Measurements from ENCODE around the gene MRPL49.

MRPL49 gene

DNA sequence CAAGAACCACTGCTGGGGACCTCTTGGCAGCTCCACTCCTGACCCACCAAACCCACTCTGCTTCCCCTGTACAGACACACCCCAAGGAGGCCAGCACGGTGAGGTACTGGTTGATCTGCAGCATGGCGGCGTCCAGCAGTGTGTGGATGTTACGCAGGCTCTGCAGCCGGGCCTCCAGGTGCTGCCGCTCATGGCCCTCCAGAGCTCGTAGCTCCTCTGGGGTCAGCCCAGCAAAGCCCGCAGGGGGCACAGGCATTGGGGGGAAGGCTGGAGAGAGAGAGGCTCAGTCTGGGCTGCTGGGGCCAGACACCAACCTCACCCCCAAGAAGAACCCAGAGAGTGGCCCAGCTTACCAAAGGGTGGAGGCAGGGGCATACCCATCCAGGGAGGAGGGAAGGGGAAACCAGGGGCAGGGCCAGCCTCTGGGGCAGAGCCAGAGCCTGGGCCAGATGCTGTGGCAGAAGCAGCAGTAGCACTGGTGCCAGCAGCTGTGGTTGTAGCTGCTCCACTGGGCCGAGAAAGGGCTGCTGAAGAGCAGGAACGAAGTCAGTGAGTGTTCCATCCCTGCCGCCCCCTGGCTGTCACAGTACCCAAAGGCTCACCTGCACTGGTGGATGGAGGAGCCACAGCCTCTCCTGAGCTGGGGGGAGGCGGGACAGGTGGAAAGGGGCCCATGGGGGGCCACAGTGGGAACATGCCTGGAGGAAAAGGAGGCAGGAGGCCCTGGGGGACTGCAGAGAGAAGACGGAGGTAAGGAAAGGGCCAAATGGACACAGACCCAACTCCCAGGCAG, 7.7 kb downstream of the MRPL49 start:
- no peaks in the 10 kb centered on the region for H3K27me3 ChIP-seq (replicated peaks in 2 of 5; ENCODE audit: control insufficient read depth in 4 of 5, insufficient read depth in 5 of 5, low read length in 4 of 5)
- peaks cover 11 to 79% (median 58%) of the 10 kb centered on the region in 4 experiments for H3K36me3 ChIP-seq (ENCODE audit: control insufficient read depth in 4 of 4, insufficient read depth in 4 of 4, low read length in 3 of 4)
- WGBS (ENCODE audit: insufficient coverage): 98% methylated on average over 10 of the region's 13 CpGs
- DNase-seq: no peak
- ChIA-PET CTCF (interaction anchor here (1.1 to 6.7 kb wide), 8 partner anchors 8 to 51 kb away, joined by 3 to 31 read pairs (median 8); partner anchors contain the start of genes CAPN1, FAU, MRPL49 and TM7SF2), POLR2A (interaction anchor here (0.6 kb wide), 1 partner anchor 775 kb away, joined by 5 read pairs; no protein-coding TSS in a partner anchor)
- H3K4me1 ChIP-seq (ENCODE audit: control extremely low read depth in 1 of 4, control insufficient read depth in 4 of 4, insufficient read depth in 4 of 4, low read length in 3 of 4): peaks cover 8 to 24% (median 23%) of the 10 kb centered on the region in 4 experiments
- H3K9me3 ChIP-seq (ENCODE audit: control extremely low read depth in 1 of 5, control insufficient read depth in 4 of 5, insufficient read depth in 2 of 5, low read depth in 1 of 5, low read length in 4 of 5): no peaks in the 10 kb centered on the region
- H3K4me3 ChIP-seq (ENCODE audit: control insufficient read depth in 1 of 7, extremely low read depth in 1 of 7, insufficient read depth in 4 of 7, low read depth in 2 of 7, low read length in 6 of 7): no peak overlapping the region
- no peak overlapping the region for H3K27ac ChIP-seq (ENCODE audit: insufficient read depth in 1 of 2, low read depth in 1 of 2, low read length in 2 of 2, poor library complexity in 1 of 2, severe bottlenecking in 2 of 2)

DNA sequence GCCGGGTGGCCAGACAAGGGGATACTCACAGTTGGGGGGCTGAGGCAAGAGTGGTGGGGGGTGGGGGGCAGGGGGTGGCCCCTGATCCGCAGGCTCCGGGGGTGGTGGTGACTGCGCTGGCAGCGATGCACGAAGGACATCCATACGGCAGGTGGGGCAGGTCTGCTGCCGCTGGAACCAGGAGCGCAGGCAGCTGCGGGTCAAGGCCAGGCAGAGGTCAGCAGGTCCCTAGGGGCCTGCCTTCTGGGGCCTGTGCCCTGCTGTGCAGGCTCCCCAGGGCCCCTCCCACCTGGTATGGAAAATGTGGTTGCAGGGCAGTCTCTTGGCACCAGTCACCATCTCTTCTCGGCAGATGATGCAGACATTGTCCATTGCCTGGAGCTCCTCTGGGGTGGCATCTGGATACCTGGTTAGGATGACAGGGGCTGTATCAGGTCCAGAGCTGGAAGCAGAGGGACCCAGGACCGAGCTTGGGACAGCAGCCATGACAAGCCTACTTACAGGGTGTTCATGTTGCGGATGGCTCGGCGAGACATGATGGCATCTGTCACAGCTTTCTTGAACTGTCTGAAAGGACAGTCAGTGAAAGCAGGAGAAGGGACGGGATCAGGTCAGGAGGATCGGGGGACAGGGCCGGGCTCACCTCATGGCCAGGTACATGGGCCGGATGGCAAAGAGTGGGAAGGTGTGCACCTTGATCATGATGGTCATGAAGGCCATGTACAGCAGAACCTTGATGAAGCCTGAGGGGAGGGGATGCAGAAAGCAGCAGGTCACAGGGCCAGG, 8.7 kb downstream of the MRPL49 start:
- H3K9me3 ChIP-seq (ENCODE audit: control extremely low read depth in 1 of 5, control insufficient read depth in 4 of 5, insufficient read depth in 2 of 5, low read depth in 1 of 5, low read length in 4 of 5): no peaks in the 10 kb centered on the region
- no peaks in the 10 kb centered on the region for H3K27me3 ChIP-seq (replicated peaks in 2 of 5; ENCODE audit: control insufficient read depth in 4 of 5, insufficient read depth in 5 of 5, low read length in 4 of 5)
- CTCF ChIA-PET: interaction anchor here (1.3 to 6.7 kb wide), 7 partner anchors 9 to 50 kb away, joined by 3 to 31 read pairs (median 4); partner anchors contain the start of genes CAPN1, FAU, MRPL49 and ZNHIT2
- 91% methylated on average over 18 of the region's 19 CpGs for WGBS (ENCODE audit: insufficient coverage)
- H3K4me1 ChIP-seq (ENCODE audit: control extremely low read depth in 1 of 4, control insufficient read depth in 4 of 4, insufficient read depth in 4 of 4, low read length in 3 of 4): peaks cover 8 to 33% (median 30%) of the 10 kb centered on the region in 4 experiments
- no peak for DNase-seq
- H3K36me3 ChIP-seq (ENCODE audit: control insufficient read depth in 4 of 4, insufficient read depth in 4 of 4, low read length in 3 of 4): peaks cover 11 to 69% (median 51%) of the 10 kb centered on the region in 4 experiments
- POLR2A ChIA-PET: interaction anchor here (0.6 to 4.8 kb wide), 3 partner anchors 9 to 774 kb away, joined by 5 to 37 read pairs (median 5); partner anchors contain the start of genes FAU, MRPL49 and ZNHIT2
- H3K4me3 ChIP-seq (ENCODE audit: control insufficient read depth in 1 of 7, extremely low read depth in 1 of 7, insufficient read depth in 4 of 7, low read depth in 2 of 7, low read length in 6 of 7): no peak overlapping the region
- H3K27ac ChIP-seq (ENCODE audit: insufficient read depth in 1 of 2, low read depth in 1 of 2, low read length in 2 of 2, poor library complexity in 1 of 2, severe bottlenecking in 2 of 2): no peak overlapping the region

DNA sequence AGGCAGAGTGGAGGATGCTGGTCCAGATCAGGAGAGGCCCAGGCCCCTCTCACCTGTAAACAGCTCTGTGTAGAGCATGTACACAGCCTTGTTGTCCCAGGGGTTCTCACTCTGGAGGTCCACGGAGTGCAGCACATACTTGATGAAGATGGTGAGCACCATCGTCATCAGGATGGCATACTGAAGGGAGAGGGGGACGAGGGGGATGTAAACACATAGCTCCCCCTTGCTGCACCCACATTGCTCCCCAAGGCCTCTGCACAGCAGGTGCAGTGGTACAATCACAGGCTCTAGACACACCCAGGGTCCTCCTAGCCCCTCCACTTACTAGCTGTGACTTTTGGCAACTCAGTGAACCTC, 9.3 kb downstream of the MRPL49 start:
- ChIA-PET CTCF (interaction anchor here (1.0 to 6.7 kb wide), 7 partner anchors 10 to 50 kb away, joined by 3 to 31 read pairs (median 4); partner anchors contain the start of genes CAPN1, FAU, MRPL49 and ZNHIT2), POLR2A (interaction anchor here (1.5 to 4.8 kb wide), 2 partner anchors 10 to 13 kb away, joined by 5 to 37 read pairs; partner anchors contain the start of genes FAU, MRPL49 and ZNHIT2)
- Histone ChIP-seq H3K9me3 (ENCODE audit: control extremely low read depth in 1 of 5, control insufficient read depth in 4 of 5, insufficient read depth in 2 of 5, low read depth in 1 of 5, low read length in 4 of 5) (no peaks in the 10 kb centered on the region), H3K27ac (ENCODE audit: insufficient read depth in 1 of 2, low read depth in 1 of 2, low read length in 2 of 2, poor library complexity in 1 of 2, severe bottlenecking in 2 of 2) (no peak overlapping the region), H3K36me3 (ENCODE audit: control insufficient read depth in 4 of 4, insufficient read depth in 4 of 4, low read length in 3 of 4) (peaks cover 11 to 64% (median 49%) of the 10 kb centered on the region in 4 experiments), H3K4me3 (ENCODE audit: control insufficient read depth in 1 of 7, extremely low read depth in 1 of 7, insufficient read depth in 4 of 7, low read depth in 2 of 7, low read length in 6 of 7) (no peak overlapping the region), H3K4me1 (ENCODE audit: control extremely low read depth in 1 of 4, control insufficient read depth in 4 of 4, insufficient read depth in 4 of 4, low read length in 3 of 4) (peaks cover 8 to 38% (median 34%) of the 10 kb centered on the region in 4 experiments), H3K27me3 (replicated peaks in 2 of 5; ENCODE audit: control insufficient read depth in 4 of 5, insufficient read depth in 5 of 5, low read length in 4 of 5) (no peaks in the 10 kb centered on the region)
- no CpG with 5 or more reads among the region's 3 CpGs for WGBS (ENCODE audit: insufficient coverage)
- DNase-seq: no peak

DNA sequence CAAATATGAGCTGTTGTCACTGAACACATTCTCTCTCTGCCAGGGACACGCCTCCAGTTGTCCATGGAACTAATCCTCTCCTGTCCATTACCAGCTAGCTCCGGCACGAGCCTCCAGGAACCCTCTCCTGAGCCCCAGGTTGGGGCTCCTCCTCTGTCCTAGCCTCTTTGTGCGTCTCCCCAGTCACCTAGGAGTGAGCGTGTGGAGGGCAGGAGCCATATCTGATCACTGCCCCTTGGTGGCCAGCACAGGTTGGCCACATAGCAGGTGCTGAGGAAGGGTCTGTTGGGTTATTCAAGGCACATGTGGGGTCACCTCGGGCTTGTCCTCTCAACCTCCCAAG, 9.7 kb downstream of the MRPL49 start:
- Histone ChIP-seq H3K4me1 (ENCODE audit: control extremely low read depth in 1 of 4, control insufficient read depth in 4 of 4, insufficient read depth in 4 of 4, low read length in 3 of 4) (peaks cover 8 to 40% (median 34%) of the 10 kb centered on the region in 4 experiments), H3K9me3 (ENCODE audit: control extremely low read depth in 1 of 5, control insufficient read depth in 4 of 5, insufficient read depth in 2 of 5, low read depth in 1 of 5, low read length in 4 of 5) (no peaks in the 10 kb centered on the region), H3K36me3 (ENCODE audit: control insufficient read depth in 4 of 4, insufficient read depth in 4 of 4, low read length in 3 of 4) (peaks cover 11 to 60% (median 44%) of the 10 kb centered on the region in 4 experiments), H3K4me3 (ENCODE audit: control insufficient read depth in 1 of 7, extremely low read depth in 1 of 7, insufficient read depth in 4 of 7, low read depth in 2 of 7, low read length in 6 of 7) (peak overlapping the region in 2 of 7 experiments; percentile 87 to 97), H3K27me3 (replicated peaks in 2 of 5; ENCODE audit: control insufficient read depth in 4 of 5, insufficient read depth in 5 of 5, low read length in 4 of 5) (no peaks in the 10 kb centered on the region), H3K27ac (ENCODE audit: insufficient read depth in 1 of 2, low read depth in 1 of 2, low read length in 2 of 2, poor library complexity in 1 of 2, severe bottlenecking in 2 of 2) (peak overlapping the region in 1 of 2 experiments; percentile 100)
- ChIA-PET CTCF (interaction anchor here (1.0 to 6.7 kb wide), 7 partner anchors 10 to 49 kb away, joined by 3 to 31 read pairs (median 4); partner anchors contain the start of genes CAPN1, FAU, MRPL49 and ZNHIT2), POLR2A (interaction anchor here (1.5 to 4.8 kb wide), 3 partner anchors 10 to 49 kb away, joined by 5 to 44 read pairs (median 37); partner anchors contain the start of genes CAPN1, FAU, MRPL49 and ZNHIT2)
- DNase-seq: no peak
- WGBS (ENCODE audit: insufficient coverage): 100% methylated on average over 5 of the region's 6 CpGs

DNA sequence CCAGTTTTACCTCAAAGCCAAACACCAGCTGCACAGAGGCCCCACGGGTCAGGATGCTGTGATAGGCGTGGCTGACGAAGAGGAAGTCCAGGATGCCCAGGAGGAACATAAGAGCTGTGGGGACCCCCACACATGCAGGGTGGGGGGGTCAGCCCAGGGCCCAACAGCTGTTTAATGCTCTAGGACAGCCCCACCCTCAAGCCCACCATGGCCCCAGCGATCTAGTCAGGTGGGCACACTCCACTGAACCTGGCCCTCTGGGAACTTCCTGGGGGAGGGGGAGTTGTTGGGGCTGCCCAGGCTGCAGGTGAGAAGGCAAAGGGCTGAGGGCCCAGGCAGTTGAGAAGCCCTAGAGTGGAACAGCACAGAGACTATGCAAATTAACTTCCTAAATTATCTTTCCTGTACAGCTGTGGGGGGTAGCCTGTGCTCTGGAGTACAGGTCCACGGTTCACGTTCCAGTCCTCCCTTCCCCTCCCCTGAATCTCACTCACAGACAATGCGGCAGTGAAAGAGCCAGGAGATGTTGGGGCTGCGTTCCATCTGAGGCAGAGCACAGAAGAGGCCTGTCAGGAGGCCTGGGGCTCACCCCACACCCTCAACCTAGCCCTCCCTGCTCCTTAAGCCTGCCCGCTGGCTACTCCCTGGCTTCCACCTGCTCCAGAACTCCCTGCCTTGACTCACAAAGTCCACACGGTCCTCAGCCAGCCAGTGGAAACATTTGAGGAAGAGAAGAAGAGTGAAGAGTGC, 10.3 kb downstream of the MRPL49 start:
- H3K4me3 ChIP-seq (ENCODE audit: control insufficient read depth in 1 of 7, extremely low read depth in 1 of 7, insufficient read depth in 4 of 7, low read depth in 2 of 7, low read length in 6 of 7): peak overlapping the region in 3 of 7 experiments; percentile 13 to 97 (median 87)
- CTCF ChIA-PET: interaction anchor here (1.0 to 6.7 kb wide), 8 partner anchors 11 to 49 kb away, joined by 3 to 31 read pairs (median 6); partner anchors contain the start of genes CAPN1, FAU, MRPL49 and ZNHIT2
- H3K27me3 ChIP-seq (replicated peaks in 2 of 5; ENCODE audit: control insufficient read depth in 4 of 5, insufficient read depth in 5 of 5, low read length in 4 of 5): no peaks in the 10 kb centered on the region
- H3K36me3 ChIP-seq (ENCODE audit: control insufficient read depth in 4 of 4, insufficient read depth in 4 of 4, low read length in 3 of 4): peaks cover 11 to 54% (median 40%) of the 10 kb centered on the region in 4 experiments
- WGBS (ENCODE audit: insufficient coverage): 8% methylated on average over 2 of the region's 10 CpGs
- no peaks in the 10 kb centered on the region for H3K9me3 ChIP-seq (ENCODE audit: control extremely low read depth in 1 of 5, control insufficient read depth in 4 of 5, insufficient read depth in 2 of 5, low read depth in 1 of 5, low read length in 4 of 5)
- H3K27ac ChIP-seq (ENCODE audit: insufficient read depth in 1 of 2, low read depth in 1 of 2, low read length in 2 of 2, poor library complexity in 1 of 2, severe bottlenecking in 2 of 2): peak overlapping the region in 1 of 2 experiments; percentile 100
- POLR2A ChIA-PET: interaction anchor here (1.5 to 4.8 kb wide), 3 partner anchors 11 to 49 kb away, joined by 5 to 44 read pairs (median 37); partner anchors contain the start of genes CAPN1, FAU, MRPL49 and ZNHIT2
- H3K4me1 ChIP-seq (ENCODE audit: control extremely low read depth in 1 of 4, control insufficient read depth in 4 of 4, insufficient read depth in 4 of 4, low read length in 3 of 4): peaks cover 8 to 40% (median 34%) of the 10 kb centered on the region in 4 experiments
- peak in 1 of 3 donors; percentile 23 for DNase-seq

Data from common myeloid progenitor, CD34-positive (primary cell).